22Rv1 (cell line): ENCODE data around the gene NCAPD3.

Experiments
- ZFX ChIP-seq: fragments of 450-650 bp; IDR thresholded peaks from 2 replicates; pipeline ENCODE4 v1.6.1; 2017; ENCODE audit warnings: antibody characterized with exemption, borderline replicate concordance
- TF ChIP-seq, protein P1 (sequence below): fragments of 450-650 bp; IDR thresholded peaks from 2 replicates; pipeline ENCODE4 v1.5.1; 2017; ENCODE audit warnings: mild to moderate bottlenecking

DNA sequence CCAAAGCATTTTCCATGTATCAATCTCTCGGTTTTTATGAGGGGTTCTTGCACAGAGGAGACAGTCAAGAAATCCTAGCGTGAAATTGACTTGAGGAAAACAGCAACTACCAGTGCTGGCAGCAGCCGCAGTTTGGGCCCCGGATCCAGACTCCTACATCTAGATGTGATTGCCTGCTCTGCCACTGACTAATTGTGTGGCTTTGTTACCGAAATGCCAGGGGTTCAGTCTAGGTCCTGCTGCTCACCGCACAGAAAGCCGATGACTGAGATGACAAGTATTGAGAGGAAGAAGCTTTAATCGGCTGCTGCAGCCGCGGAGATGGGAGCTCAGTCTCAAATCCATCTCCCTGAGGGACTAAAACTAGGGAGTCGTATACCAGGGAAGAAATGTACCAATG, 44.2 kb upstream of the NCAPD3 start:
- TF ChIP-seq, protein P1, sequence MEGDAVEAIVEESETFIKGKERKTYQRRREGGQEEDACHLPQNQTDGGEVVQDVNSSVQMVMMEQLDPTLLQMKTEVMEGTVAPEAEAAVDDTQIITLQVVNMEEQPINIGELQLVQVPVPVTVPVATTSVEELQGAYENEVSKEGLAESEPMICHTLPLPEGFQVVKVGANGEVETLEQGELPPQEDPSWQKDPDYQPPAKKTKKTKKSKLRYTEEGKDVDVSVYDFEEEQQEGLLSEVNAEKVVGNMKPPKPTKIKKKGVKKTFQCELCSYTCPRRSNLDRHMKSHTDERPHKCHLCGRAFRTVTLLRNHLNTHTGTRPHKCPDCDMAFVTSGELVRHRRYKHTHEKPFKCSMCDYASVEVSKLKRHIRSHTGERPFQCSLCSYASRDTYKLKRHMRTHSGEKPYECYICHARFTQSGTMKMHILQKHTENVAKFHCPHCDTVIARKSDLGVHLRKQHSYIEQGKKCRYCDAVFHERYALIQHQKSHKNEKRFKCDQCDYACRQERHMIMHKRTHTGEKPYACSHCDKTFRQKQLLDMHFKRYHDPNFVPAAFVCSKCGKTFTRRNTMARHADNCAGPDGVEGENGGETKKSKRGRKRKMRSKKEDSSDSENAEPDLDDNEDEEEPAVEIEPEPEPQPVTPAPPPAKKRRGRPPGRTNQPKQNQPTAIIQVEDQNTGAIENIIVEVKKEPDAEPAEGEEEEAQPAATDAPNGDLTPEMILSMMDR = no peak
- no peak for TF ChIP-seq ZFX
